Endodermal cell (in vitro differentiated cells): ENCODE results near the gene EXOC7. TPM values are rescaled to one million over a fixed set of nuclear protein-coding genes. Genes with fewer than 3 reads are reported as not detected.
"Not testable (repeated sequence)": the region's sequence is repeated elsewhere in the genome, so short reads cannot be mapped to it uniquely, and the experiment has no call there.

ENCODE experiments used
- DNase-seq: peaks from one replicate; pipeline ENCODE4 v3.0.0-alpha.2; 2017
- H3K27ac ChIP-seq: 2 replicates; pipeline ENCODE4 v1.5.1; 2013; ENCODE audit warnings: mild to moderate bottlenecking, low read depth, low read length, moderate library complexity
- H3K27me3 ChIP-seq: 2 replicates; pipeline ENCODE4 v1.6.1; 2013; ENCODE audit warnings: mild to moderate bottlenecking, low read length, moderate library complexity; ENCODE audit not compliant: insufficient read depth, control insufficient read depth, poor library complexity, severe bottlenecking
- H3K36me3 ChIP-seq: 2 replicates; pipeline ENCODE4 v1.7.0; 2013; ENCODE audit warnings: mild to moderate bottlenecking, low read length, moderate library complexity; ENCODE audit not compliant: control insufficient read depth, insufficient read depth
- H3K4me1 ChIP-seq: one replicate; pipeline ENCODE4 v1.7.0; 2013; ENCODE audit warnings: low read length; ENCODE audit not compliant: control insufficient read depth, insufficient read depth
- H3K4me3 ChIP-seq: 2 replicates; pipeline ENCODE4 v1.5.1; 2013; ENCODE audit warnings: mild to moderate bottlenecking, low read length, moderate library complexity
- H3K9ac ChIP-seq: 2 replicates; pipeline ENCODE4 v1.6.1; 2013; ENCODE audit warnings: mild to moderate bottlenecking, low read length, moderate library complexity; ENCODE audit not compliant: poor library complexity, severe bottlenecking; ENCODE audit errors: extremely low read depth
- H3K9me3 ChIP-seq: 2 replicates; pipeline ENCODE4 v1.6.1; 2013; ENCODE audit warnings: mild to moderate bottlenecking, low read length, moderate library complexity; ENCODE audit not compliant: control insufficient read depth
- H3K27ac Mint-ChIP-seq: 2 replicates; pipeline ENCODE4 v1.8.0; 2020; ENCODE audit warnings: mixed read lengths
- H3K27me3 Mint-ChIP-seq: 2 replicates; pipeline ENCODE4 v1.8.0; 2021; ENCODE audit warnings: mild to moderate bottlenecking, mixed read lengths; ENCODE audit not compliant: insufficient read depth
- H3K36me3 Mint-ChIP-seq: 2 replicates; pipeline ENCODE4 v1.8.0; 2020; ENCODE audit warnings: low read depth, mixed read lengths
- H3K4me1 Mint-ChIP-seq: 2 replicates; pipeline ENCODE4 v1.8.0; 2020; ENCODE audit warnings: mixed read lengths
- H3K4me3 Mint-ChIP-seq: 2 replicates; pipeline ENCODE4 v1.8.0; 2020; ENCODE audit warnings: mild to moderate bottlenecking, moderate library complexity, mixed read lengths
- H3K9me3 Mint-ChIP-seq: 2 replicates; pipeline ENCODE4 v1.8.0; 2020; ENCODE audit warnings: mild to moderate bottlenecking, mixed read lengths
- WGBS, 2 experiments: methylation state at CpG; one replicate each; pipeline versions ENCODE4 v1.1.5 to v1.1.7; 2013; ENCODE audit warnings: missing lambda C conversion rate in 2 of 2, mixed read lengths in 1 of 2; ENCODE audit not compliant: insufficient coverage in 1 of 2, insufficient read length in 1 of 2; 5-methylcytosine and 5-hydroxymethylcytosine counted together
- total RNA-seq, 2 donors: library from RNA; stranded (reverse); fragmentation: NEBNext Ultra II Directional in 1 of 2; extraction: Animal tissue kit (Norgen Biotek cat#: 25700) in 1 of 2; gene quantifications; 2 replicates in 1 of 2; 3 replicates in 1 of 2; pipeline ENCODE4 v1.2.1, GENCODE V29; 2021
- TF ChIP-seq, protein P1 (sequence below): fragments of 200-600 bp; sonication (generic); conservative IDR thresholded peaks from 2 replicates; pipeline ENCODE4 v1.5.0; 2021; ENCODE audit warnings: antibody characterized with exemption, mild to moderate bottlenecking

Gene EXOC7
- total RNA-seq, 2 donors from 2014 or later, result 159 to 187 TPM

DNA sequence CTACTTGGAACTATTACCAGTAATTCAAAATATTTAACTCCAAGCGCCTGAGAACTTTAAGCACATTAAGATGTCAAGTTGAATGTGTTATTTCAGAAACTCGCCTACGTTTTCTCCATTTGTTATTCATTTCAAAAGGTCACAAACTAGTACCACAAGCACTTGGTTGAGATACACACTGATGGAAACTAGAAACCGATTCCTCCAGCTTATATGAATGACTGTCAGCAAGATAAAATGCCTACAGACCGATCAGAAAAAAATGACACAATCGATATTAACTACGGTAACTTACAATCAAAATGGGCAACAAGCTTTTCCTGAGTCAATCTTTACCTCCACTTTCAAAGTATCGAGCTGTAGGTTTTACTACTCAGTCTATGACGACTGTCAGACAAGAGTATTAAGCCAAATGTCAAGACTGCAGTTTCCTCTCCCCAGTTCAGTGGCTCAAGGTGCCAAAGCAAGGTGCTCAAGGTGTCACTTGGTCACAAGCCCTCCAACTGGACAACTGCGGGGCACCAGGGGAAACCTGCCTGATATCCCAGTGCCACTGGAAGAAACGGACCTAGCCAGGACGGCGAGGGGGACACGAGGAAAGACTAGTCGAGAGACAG is 31.9 kb downstream of the EXOC7 start:
- Mint-ChIP-seq H3K4me1 (peaks cover 24% of the 10 kb centered on the region), H3K27me3 (peaks cover 38% of the 10 kb centered on the region), H3K36me3 (peaks cover 19% of the 10 kb centered on the region), H3K27ac (peak overlapping the region; percentile 88), H3K9me3 (no peaks in the 10 kb centered on the region), H3K4me3 (peak overlapping the region; percentile 92)
- H3K36me3 ChIP-seq, result peaks cover 20% of the 10 kb centered on the region
- H3K9ac ChIP-seq, result peak overlapping the region; percentile 89
- peaks cover 35% of the 10 kb centered on the region for H3K27me3 ChIP-seq
- H3K4me3 ChIP-seq, result peak overlapping the region; percentile 99
- H3K4me1 ChIP-seq, result peaks cover 3% of the 10 kb centered on the region
- H3K27ac ChIP-seq, result no peak overlapping the region
- 27 to 31% methylated on average over 14 to 15 of the region's 15 CpGs for WGBS, 2 experiments
- TF ChIP-seq, protein P1, sequence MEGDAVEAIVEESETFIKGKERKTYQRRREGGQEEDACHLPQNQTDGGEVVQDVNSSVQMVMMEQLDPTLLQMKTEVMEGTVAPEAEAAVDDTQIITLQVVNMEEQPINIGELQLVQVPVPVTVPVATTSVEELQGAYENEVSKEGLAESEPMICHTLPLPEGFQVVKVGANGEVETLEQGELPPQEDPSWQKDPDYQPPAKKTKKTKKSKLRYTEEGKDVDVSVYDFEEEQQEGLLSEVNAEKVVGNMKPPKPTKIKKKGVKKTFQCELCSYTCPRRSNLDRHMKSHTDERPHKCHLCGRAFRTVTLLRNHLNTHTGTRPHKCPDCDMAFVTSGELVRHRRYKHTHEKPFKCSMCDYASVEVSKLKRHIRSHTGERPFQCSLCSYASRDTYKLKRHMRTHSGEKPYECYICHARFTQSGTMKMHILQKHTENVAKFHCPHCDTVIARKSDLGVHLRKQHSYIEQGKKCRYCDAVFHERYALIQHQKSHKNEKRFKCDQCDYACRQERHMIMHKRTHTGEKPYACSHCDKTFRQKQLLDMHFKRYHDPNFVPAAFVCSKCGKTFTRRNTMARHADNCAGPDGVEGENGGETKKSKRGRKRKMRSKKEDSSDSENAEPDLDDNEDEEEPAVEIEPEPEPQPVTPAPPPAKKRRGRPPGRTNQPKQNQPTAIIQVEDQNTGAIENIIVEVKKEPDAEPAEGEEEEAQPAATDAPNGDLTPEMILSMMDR, result no peak
- DNase-seq, result no peak
- H3K9me3 ChIP-seq, result no peaks in the 10 kb centered on the region

DNA sequence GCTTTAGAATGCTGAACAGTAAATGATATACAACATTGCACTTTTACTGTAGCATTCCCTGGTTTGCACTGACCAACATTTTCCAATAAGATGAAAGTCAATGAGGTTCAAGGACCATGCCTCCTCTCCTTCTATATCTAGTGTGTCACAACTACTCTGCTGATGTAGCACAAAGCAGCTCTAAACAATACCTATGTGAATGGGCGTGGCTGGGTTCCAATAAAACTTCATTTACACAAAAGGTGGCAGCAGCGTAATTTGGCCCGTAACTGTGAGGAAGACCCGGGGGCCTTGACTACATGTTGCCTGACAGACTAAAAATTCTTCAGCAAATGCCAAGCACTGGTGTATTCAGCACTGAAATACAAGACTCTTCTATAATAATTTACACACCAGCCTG is 37.8 kb downstream of the EXOC7 start:
- Mint-ChIP-seq H3K36me3 (peaks cover 65% of the 10 kb centered on the region), H3K27ac (no peak overlapping the region), H3K9me3 (no peaks in the 10 kb centered on the region), H3K4me1 (peaks cover 2% of the 10 kb centered on the region), H3K27me3 (no peaks in the 10 kb centered on the region), H3K4me3 (no peak overlapping the region)
- no peak overlapping the region for H3K27ac ChIP-seq
- H3K4me3 ChIP-seq, result no peak overlapping the region
- peaks cover 72% of the 10 kb centered on the region for H3K36me3 ChIP-seq
- H3K9ac ChIP-seq, result no peak overlapping the region
- TF ChIP-seq, protein P1, result no peak
- WGBS, 2 experiments, result 94% methylated on average over 4 of the region's 4 CpGs
- peaks cover under 1% of the 10 kb centered on the region for H3K4me1 ChIP-seq
- H3K27me3 ChIP-seq, result no peaks in the 10 kb centered on the region
- no peak for DNase-seq
- H3K9me3 ChIP-seq, result no peaks in the 10 kb centered on the region

DNA sequence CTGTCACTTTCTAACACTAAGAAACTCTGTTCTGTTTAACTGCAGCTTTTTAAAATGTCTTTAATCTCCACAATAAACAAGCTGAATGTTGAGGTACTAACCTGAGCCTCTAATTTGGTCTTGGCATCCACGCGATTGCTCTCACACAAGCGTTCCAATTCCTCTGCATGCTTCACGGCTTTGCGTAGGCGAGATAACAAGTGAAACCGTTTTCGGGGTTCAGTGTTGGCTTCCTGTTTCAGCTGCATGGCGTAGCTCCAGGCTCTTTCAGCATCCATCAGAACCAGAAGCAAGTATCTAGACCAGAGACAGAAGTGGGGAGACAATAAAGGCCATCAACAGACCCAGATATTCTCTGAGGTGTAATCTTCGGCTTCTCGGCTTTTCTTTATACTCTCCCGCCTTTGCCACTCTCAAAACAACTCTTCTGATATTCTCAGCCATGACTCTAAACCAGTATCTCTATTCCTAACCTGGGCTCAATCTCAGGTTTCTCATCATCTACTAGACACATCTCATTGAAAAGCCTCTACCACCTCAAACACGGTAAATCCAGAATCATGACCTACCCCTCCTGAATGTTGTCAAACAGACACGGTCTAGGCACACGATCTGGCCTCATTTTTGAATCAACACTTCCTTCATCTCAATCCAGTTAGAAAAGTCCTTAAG is 39.6 kb downstream of the EXOC7 start:
- Histone ChIP-seq H3K36me3 (peaks cover 87% of the 10 kb centered on the region), H3K4me1 (no peaks in the 10 kb centered on the region), H3K9me3 (no peaks in the 10 kb centered on the region), H3K27me3 (no peaks in the 10 kb centered on the region), H3K27ac (no peak overlapping the region), H3K4me3 (no peak overlapping the region), H3K9ac (no peak overlapping the region)
- TF ChIP-seq, protein P1, result no peak
- Mint-ChIP-seq H3K27me3 (no peaks in the 10 kb centered on the region), H3K9me3 (no peaks in the 10 kb centered on the region), H3K36me3 (peaks cover 74% of the 10 kb centered on the region), H3K4me1 (no peaks in the 10 kb centered on the region), H3K27ac (peak overlapping the region; percentile 26), H3K4me3 (no peak overlapping the region)
- no peak for DNase-seq
- WGBS, 2 experiments, result 93 to 97% methylated on average over 14 to 15 of the region's 15 CpGs

DNA sequence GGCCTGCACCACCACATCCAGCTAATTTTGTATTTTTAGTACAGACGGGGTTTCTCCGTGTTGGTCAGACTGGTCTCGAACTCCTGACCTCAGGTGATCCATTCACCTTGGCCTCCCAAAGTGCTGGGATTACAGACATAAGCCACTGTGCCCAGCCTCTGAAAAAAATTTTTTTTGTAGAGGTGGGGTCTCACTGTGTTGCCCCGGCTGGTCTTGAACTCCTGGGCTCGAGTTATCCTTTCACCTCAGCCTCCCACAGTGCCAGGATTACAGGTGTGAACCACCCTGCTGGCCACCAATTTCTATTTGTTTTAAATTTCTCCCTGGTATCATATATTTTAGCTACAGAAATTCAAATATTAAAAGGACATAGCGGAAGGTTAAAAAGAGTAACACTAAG is 45.3 kb downstream of the EXOC7 start:
- DNase-seq, H3K27ac Mint-ChIP-seq, H3K9me3 Mint-ChIP-seq, H3K27ac ChIP-seq, H3K4me1 ChIP-seq, H3K27me3 Mint-ChIP-seq, H3K4me3 Mint-ChIP-seq, H3K4me1 Mint-ChIP-seq, H3K27me3 ChIP-seq, H3K9ac ChIP-seq, H3K9me3 ChIP-seq, H3K4me3 ChIP-seq: not testable (repeated sequence)
- peaks cover 88% of the 10 kb centered on the region for H3K36me3 ChIP-seq
- WGBS, 2 experiments, result 96 to 98% methylated on average over 5 to 6 of the region's 6 CpGs
- H3K36me3 Mint-ChIP-seq, result peaks cover 70% of the 10 kb centered on the region
